GM15510 (cell line): ENCODE data around the gene ATP11A.

Experiments used
- POLR2A ChIP-seq: IDR thresholded peaks from 3 replicates; pipeline ENCODE4 v1.6.1; 2011; ENCODE audit warnings: borderline replicate concordance; ENCODE audit not compliant: insufficient read length; ENCODE audit errors: extremely low read depth

Gene ATP11A

DNA sequence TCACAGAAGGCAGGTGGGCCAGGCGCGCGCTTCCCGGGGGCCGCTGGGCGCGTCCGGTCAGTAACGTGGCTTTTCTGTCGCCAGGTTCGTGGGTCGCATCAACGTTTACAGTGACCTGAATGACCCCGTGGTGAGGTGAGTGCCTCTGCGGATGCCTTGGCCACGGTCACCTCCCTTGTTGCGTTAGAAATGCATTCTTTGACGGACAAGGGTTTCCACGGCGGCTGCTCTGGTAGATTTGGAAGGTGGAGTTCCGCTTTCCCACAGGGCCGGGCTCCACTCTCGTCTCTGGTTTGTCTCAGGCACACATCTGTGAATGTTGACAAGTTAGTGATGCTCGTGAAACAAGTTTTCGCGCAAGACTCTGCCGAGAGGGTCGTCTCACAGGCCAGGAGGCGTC is 130.0 kb downstream of the ATP11A start:
- TF ChIP-seq POLR2A: no peak

DNA sequence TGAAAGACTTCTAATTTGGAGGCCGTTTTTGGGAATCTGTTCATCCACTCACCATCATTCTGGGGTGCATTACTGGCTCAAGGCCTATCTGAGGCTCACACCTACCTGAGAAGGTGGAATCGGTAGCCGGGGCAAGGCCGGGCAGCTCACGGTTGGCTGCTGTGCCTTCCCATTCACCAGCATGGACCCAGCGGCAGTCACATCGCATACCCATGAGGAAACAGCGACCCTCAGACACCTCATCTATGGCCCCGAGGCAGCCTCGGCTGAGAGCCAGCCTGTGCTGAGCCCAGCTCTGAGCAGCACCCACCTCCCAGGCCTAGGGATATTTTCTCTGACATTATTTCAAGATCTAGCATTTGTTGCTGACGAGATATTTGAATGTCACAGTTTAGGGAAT is 130.5 kb downstream of the ATP11A start:
- TF ChIP-seq POLR2A: no peak

DNA sequence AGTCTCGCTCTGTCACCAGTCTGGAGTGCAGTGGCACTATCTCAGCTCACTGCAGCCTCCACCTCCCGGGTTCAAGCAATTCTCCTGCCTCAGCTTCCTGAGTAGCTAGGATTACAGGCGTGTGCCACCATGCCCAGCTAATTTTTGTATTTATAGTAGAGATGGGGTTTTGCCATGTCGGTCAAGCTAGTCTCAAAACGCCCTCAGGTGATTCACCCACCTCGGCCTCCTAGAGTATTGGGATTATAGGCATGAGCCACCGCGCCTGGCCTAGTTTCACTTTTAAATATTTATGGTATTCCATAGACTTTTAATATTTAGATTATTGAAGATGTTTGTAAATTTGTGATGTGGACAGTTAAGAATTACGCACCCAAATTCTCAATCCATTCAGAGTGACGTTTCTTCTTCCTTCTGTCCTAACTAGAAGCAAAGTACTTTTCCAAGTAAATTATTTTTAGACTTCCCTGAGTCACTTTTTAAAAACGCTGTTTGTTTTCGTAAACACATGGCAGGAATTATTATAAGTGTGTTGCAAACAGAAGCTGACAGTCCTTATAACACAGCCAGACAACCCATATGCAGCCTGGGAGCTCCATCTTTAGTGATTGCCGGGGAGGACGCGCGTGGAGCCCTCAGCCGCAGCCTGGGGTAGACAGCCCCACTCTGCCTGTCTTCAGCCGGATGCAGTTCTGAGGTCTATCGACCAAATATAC is 131.7 kb downstream of the ATP11A start:
- no peak for TF ChIP-seq POLR2A

DNA sequence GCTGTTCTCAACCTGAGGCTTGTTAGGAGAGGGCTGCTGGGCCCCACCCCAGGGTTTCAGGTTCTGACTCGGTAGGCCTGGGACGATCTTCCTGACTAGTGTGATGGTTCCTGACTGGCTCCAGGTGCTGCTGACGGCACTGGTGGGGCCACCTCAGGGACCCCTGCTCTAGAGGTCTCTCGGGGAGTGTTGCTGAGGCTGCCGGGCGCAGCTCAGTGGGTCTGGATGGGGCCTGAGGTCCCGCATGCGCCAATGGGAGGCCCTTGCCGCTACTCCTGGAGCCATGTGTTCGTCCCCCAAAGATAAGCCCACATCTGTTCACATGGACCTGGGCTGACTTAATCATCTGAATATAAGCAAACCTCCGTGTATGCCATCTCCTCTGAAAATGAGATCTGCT is 133.0 kb downstream of the ATP11A start:
- TF ChIP-seq POLR2A: no peak

DNA sequence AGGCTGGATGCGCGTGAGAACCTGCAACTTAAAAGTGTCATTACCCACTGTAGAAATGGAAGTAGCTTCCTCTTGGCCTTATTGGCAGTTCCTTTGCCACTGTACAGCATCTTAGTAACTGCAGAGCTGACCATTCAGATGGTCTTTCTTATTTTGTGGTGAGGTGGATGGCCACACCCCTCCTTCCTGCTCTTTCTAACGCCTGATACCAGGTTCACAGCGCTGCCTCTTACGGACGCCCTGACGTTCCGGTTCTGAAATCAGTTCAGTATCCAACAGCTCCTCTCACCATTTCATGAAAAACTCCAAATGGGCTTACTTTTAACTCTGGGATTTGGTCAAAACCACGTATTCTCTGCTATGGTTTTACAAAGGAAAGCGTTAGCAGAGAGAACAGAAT is 134.6 kb downstream of the ATP11A start:
- TF ChIP-seq POLR2A: no peak

DNA sequence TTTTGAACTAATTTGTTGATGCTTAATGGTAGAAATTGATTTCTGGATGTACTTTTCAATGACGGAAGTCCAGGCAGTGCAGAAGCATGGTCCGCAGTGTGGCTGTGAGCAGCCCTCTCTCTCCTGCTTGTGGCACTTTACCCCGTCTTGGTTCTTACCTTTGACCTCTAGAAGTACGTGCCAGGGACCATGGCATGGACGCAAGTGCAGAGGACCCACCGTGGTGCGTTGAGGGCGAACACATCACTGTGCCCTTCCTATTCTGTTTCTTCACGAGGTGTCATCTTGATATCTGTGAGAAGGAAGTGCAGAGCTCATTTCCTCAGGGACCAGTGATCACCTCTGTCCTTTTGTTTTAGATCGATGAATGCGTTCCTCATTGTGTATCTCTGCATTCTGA is 135.2 kb downstream of the ATP11A start:
- no peak for TF ChIP-seq POLR2A

DNA sequence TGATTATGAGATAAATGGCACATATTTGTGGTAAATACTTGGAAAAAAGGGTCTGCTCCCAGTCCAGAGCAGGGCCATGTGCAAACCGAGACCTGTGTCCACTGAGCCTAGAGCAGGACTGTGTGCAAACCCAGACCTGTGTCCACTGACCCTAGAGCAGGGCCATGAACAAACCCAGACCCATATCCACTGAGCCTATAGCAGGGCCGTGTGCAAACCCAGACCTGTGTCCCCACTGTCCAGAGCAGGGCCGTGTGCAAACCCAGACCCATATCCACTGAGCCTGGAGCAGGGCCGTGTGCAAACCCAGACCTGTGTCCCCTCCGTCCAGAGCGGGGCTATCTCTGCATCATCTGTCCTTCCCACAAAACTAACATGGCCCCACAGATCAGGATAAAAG is 136.0 kb downstream of the ATP11A start:
- no peak for TF ChIP-seq POLR2A

DNA sequence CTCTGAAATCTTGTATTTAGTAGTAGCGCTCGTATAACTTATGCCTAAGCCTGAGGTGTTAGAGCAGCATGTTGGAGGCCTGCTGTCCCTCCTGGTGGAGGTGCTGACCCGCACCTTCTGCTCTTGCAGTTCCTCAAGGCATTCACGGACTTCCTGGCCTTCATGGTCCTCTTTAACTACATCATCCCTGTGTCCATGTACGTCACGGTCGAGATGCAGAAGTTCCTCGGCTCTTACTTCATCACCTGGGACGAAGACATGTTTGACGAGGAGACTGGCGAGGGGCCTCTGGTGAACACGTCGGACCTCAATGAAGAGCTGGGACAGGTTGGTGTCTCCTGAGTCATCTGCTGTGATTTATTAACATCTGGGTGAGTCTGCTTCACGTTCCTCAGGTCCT is 136.7 kb downstream of the ATP11A start:
- TF ChIP-seq POLR2A: no peak

DNA sequence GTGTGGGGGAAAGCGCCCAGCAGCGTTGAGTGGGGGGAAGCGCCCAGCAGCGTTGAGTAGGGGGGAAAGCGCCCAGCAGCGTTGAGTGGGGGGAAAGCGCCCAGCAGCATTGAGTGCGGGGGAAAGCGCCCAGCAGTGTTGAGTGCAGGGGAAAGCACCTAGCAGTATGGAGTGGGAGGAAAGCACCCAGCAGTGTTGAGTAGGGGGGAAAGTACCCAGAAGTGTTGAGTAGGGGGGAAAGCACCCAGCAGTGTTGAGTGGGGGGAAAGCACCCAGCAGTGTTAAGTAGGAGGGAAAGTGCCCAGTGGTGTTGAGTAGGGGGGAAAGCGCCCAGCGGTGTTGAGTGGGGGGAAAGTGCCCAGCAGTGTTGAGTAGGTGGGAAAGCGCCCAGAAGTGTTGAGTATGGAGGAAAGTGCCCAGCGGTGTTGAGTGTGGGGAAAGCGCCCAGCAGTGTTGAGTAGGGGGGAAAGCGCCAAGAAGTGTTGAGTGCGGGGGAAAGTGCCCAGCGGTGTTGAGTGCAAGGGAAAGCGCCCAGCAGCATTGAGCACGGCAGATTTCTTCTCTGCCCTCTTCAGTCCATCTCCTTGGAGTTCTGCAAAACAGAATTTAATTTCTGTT is 138.4 kb downstream of the ATP11A start:
- TF ChIP-seq POLR2A: no peak

DNA sequence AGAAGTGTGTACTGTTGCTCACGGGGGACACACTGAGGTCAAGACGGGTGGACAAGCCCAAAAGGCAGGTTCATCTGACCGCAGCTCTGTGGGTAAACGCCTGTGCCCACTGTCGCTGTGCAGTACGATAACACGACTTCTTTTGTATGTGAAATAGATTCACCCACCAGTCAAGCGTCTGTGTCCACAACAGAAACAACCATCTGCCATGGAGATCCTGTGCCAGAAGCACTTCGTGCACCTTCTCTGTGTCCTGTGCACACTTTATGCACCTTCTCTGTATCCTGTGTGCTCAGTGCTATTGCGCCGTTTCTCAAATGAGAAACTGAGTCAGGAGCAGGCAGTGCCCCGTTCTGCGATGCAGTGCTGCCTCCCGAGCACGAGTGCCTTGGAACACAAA is 138.9 kb downstream of the ATP11A start:
- no peak for TF ChIP-seq POLR2A

DNA sequence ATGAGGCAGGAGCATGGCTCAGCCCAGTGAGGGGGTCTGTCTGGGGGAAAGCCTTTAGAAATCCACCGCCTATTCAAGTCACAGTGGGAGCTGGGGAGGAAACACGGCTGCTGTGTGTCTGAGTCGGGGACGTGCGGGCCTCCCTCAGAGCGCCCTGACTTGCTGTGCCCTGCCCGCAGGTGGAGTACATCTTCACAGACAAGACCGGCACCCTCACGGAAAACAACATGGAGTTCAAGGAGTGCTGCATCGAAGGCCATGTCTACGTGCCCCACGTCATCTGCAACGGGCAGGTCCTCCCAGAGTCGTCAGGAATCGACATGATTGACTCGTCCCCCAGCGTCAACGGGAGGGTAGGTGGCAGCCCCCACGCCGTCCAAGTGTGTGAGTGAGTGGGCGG is 141.4 kb downstream of the ATP11A start:
- no peak for TF ChIP-seq POLR2A

DNA sequence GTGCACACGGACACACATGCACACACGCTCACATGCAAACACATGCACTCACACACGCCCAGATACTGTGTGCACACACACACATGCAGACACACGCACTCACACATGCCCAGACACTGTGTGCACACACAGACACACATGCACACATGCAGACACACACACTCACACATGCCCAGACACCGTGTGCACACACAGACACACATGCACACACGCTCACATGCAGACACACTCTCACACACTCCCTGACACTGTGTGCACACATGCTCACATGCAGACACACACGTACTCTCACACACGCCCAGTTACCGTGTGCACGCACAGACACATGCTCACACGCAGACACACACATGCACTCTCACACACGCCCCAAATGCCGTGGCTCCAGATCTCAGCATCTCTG is 142.0 kb downstream of the ATP11A start:
- no peak for TF ChIP-seq POLR2A

DNA sequence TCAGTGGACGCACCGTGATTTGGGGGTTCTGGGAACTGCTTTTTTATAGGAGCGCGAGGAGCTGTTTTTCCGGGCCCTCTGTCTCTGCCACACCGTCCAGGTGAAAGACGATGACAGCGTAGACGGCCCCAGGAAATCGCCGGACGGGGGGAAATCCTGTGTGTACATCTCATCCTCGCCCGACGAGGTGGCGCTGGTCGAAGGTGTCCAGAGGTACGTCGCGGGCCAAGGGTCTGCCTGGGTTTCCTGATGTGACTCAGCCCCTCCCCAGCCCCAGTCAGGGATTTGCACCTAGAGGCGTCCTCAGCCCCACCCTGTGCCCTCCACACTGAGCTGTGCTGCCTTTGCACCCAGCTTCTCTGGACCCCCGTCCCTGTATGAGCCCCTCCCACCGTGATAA is 143.0 kb downstream of the ATP11A start:
- no peak for TF ChIP-seq POLR2A

DNA sequence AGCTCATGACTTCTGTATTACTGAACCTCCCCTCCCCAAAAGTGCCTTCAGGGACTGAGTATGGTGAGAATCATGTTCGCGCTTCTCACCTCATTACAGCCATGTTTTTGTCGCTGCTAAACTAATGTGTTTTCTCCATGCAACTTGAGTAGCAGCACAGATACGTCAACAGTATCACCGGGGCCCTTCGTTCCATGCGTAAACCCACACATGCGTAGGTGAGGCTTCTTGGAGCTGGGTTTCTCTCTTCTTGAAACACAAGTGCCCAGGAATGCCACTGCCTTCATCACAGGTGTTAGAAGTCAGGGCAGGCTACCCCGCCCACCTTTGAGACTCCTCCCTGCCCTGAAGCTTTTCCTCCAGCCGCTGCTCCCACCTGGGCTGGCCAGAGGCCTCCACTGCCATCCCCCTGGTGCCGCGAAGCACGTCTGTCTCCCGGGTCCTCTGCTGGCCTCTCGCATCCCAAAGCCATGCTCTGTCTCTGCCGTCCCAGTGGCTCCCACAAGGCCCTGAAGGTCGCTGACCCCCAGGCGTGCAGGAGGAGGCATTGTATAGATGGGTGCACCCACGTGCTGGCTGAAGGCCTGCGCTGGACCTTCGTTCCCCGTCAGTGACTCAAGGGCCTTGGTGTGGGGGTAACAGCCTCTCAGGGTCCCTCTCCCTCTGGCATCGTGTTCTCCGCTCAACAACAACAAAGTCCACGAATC is 143.9 kb downstream of the ATP11A start:
- TF ChIP-seq POLR2A: no peak

DNA sequence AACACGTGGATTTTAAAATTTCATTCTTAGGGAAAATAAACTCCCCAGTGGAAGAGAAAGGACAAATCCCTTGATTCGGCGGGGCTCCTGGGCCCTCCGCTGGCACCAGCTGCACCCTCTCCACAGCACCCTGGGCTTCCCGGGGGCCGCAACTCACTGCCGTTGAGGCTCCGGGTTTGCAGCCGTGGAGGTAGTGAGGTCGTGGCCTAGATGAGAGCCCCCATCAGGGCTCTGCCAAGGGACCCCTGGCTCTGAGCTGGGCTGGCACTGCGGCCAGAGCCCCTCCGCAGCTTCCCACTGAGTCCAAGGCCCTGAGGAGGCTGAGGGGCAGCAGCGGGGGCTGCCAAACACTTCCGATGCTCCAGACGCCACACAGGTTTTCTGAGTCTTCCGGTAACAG is 145.5 kb downstream of the ATP11A start:
- no peak for TF ChIP-seq POLR2A

DNA sequence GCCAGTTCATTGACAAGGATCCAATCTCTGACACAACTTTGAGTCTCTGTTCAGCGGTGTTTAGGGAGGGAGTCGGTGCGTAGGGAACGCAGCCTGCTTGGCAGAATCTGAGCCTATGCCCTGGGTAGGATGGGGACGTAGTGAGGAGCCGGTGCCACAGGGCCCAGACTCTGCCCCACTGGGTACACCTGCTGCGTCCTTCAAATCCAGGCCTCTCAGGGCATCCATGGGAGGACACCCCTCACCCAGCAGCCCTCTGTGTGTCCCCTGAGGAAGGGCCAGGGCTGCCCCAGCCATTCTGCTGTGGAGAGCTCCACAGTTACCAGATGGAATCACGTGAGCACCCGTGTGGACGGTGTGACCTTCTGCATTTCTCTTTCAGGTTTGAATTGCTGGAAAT is 146.0 kb downstream of the ATP11A start:
- no peak for TF ChIP-seq POLR2A
